Measurements from ENCODE around the gene B4GALT2. TPM values are rescaled to one million over a fixed set of nuclear protein-coding genes. Genes with fewer than 3 reads are reported as not detected.

The B4GALT2 gene
- total RNA-seq, 1 donor from 2014 or later = 61.7 TPM

- peak overlapping the region; percentile 88 for H3K4me3 Mint-ChIP-seq (ENCODE audit: low read depth)
- H3K27ac Mint-ChIP-seq = peak overlapping the region; percentile 96
- peaks cover 38% of the 10 kb centered on the region for H3K4me1 Mint-ChIP-seq (ENCODE audit: low read depth)
- no peak for DNase-seq (ENCODE audit: low spot score, unreplicated experiment)
- no peaks in the 10 kb centered on the region for H3K27me3 Mint-ChIP-seq
- TF ChIP-seq CTCF (IDR thresholded peaks at IDR 0.05; ENCODE audit: unreplicated experiment) = no peak
- H3K9me3 Mint-ChIP-seq (ENCODE audit: low read depth) = no peaks in the 10 kb centered on the region
- H3K36me3 Mint-ChIP-seq (ENCODE audit: insufficient read depth) = peaks cover 3% of the 10 kb centered on the region
Measured at GRCh38 chr1:43990271-43991199, 11.5 kb downstream of the B4GALT2 start.

- Mint-ChIP-seq H3K4me3 (ENCODE audit: low read depth) (peak overlapping the region; percentile 88), H3K4me1 (ENCODE audit: low read depth) (peaks cover 36% of the 10 kb centered on the region), H3K9me3 (ENCODE audit: low read depth) (no peaks in the 10 kb centered on the region), H3K36me3 (ENCODE audit: insufficient read depth) (no peaks in the 10 kb centered on the region), H3K27ac (peak overlapping the region; percentile 96), H3K27me3 (no peaks in the 10 kb centered on the region)
- DNase-seq (ENCODE audit: low spot score, unreplicated experiment) = no peak
- no peak for TF ChIP-seq CTCF (IDR thresholded peaks at IDR 0.05; ENCODE audit: unreplicated experiment)
Measured at GRCh38 chr1:43991200-43991475, 12.1 kb downstream of the B4GALT2 start.

GRCh38 chr1:43991476-43992231 is 12.6 kb downstream of the B4GALT2 start, which contains the start of gene CCDC24:
Gene CCDC24, plus strand, starts transcription at chr1:43991599. Its CDS starts 280 bp downstream, at chr1:43991879.
- H3K27ac Mint-ChIP-seq = peak within 1 kb of the TSS; percentile 96
- no peaks in the 10 kb centered on the region for H3K36me3 Mint-ChIP-seq (ENCODE audit: insufficient read depth)
- H3K9me3 Mint-ChIP-seq (ENCODE audit: low read depth) = no peaks in the 10 kb centered on the region
- H3K4me1 Mint-ChIP-seq (ENCODE audit: low read depth) = peaks cover 35% of the 10 kb centered on the region
- TF ChIP-seq CTCF (IDR thresholded peaks at IDR 0.05; ENCODE audit: unreplicated experiment) = no peak
- peak within 1 kb of the TSS; percentile 88 for H3K4me3 Mint-ChIP-seq (ENCODE audit: low read depth)
- DNase-seq (ENCODE audit: low spot score, unreplicated experiment) = peak; percentile 61
- no peaks in the 10 kb centered on the region for H3K27me3 Mint-ChIP-seq

GRCh38 chr1:43992232-43992995 is 13.4 kb downstream of the B4GALT2 start:
- Mint-ChIP-seq H3K4me3 (ENCODE audit: low read depth) (peak overlapping the region; percentile 88), H3K36me3 (ENCODE audit: insufficient read depth) (no peaks in the 10 kb centered on the region), H3K27me3 (no peaks in the 10 kb centered on the region), H3K9me3 (ENCODE audit: low read depth) (no peaks in the 10 kb centered on the region), H3K27ac (peak overlapping the region; percentile 96), H3K4me1 (ENCODE audit: low read depth) (peaks cover 34% of the 10 kb centered on the region)
- no peak for TF ChIP-seq CTCF (IDR thresholded peaks at IDR 0.05; ENCODE audit: unreplicated experiment)
- DNase-seq (ENCODE audit: low spot score, unreplicated experiment) = no peak
